ENCODE measurements around the gene NGRN.
"Not testable (repeated sequence)": the region's sequence is repeated elsewhere in the genome, so short reads cannot be mapped to it uniquely, and the experiment has no call there.

NGRN gene

GRCh38 chr15:90249203-90249863, 16.1 kb upstream of the NGRN start, which contains the start of gene TTLL13:
TSS of gene TTLL13 (plus strand) at chr15:90249556. CDS start at chr15:90250631, 1,075 bp downstream.
- Histone ChIP-seq H3K4me3 (peak within 1 kb of the TSS; percentile 42), H3K27me3 (ENCODE audit: low read depth) (no peaks in the 10 kb centered on the region), H3K9me3 (no peaks in the 10 kb centered on the region), H3K4me1 (no peaks in the 10 kb centered on the region; the same call in 1 of the 2 replicates), H3K36me3 (replicated peaks) (no peaks in the 10 kb centered on the region)
- in situ Hi-C loops (cut with MboI; ENCODE audit: low sequenced_read_pairs): no loop called here
- DNase-seq (ENCODE audit: low spot score in 2 of 2): peak; percentile 81 to 100

- DNase-seq (ENCODE audit: low spot score in 2 of 2): no peak
- H3K36me3 ChIP-seq (replicated peaks): no peaks in the 10 kb centered on the region
- in situ Hi-C loops (cut with MboI; ENCODE audit: low sequenced_read_pairs): no loop called here
- no peak overlapping the region for H3K4me3 ChIP-seq
- no peaks in the 10 kb centered on the region for H3K4me1 ChIP-seq
- H3K9me3 ChIP-seq: no peaks in the 10 kb centered on the region
- H3K27me3 ChIP-seq (ENCODE audit: low read depth): no peaks in the 10 kb centered on the region
Observed at GRCh38 chr15:90257776-90258175, 7.7 kb upstream of the NGRN start.

- no peaks in the 10 kb centered on the region for H3K9me3 ChIP-seq
- in situ Hi-C loops (cut with MboI; ENCODE audit: low sequenced_read_pairs): no loop called here
- H3K4me1 ChIP-seq: peaks cover 1% of the 10 kb centered on the region
- no peak overlapping the region for H3K4me3 ChIP-seq
- H3K27me3 ChIP-seq (ENCODE audit: low read depth): no peaks in the 10 kb centered on the region
- no peaks in the 10 kb centered on the region for H3K36me3 ChIP-seq (replicated peaks)
- DNase-seq (ENCODE audit: low spot score in 2 of 2): no peak
Observed at GRCh38 chr15:90259524-90259923, 5.9 kb upstream of the NGRN start.

GRCh38 chr15:90260731-90261130, 4.7 kb upstream of the NGRN start:
- DNase-seq (ENCODE audit: low spot score in 2 of 2); in situ Hi-C loops (cut with MboI; ENCODE audit: low sequenced_read_pairs); H3K27me3 ChIP-seq (ENCODE audit: low read depth); H3K4me1 ChIP-seq; H3K36me3 ChIP-seq (replicated peaks); H3K4me3 ChIP-seq; H3K9me3 ChIP-seq: not testable (repeated sequence)

GRCh38 chr15:90261811-90262210, 3.7 kb upstream of the NGRN start:
- H3K4me3 ChIP-seq: no peak overlapping the region
- no peaks in the 10 kb centered on the region for H3K27me3 ChIP-seq (ENCODE audit: low read depth)
- H3K9me3 ChIP-seq: no peaks in the 10 kb centered on the region
- no peak for DNase-seq (ENCODE audit: low spot score in 2 of 2)
- in situ Hi-C loops (cut with MboI; ENCODE audit: low sequenced_read_pairs): no loop called here
- 0 out of 2 replicates have a peak, but pooled peaks cover 3% of the 10 kb centered on the region for H3K36me3 ChIP-seq (replicated peaks)
- peaks cover 10% of the 10 kb centered on the region for H3K4me1 ChIP-seq

- no peaks in the 10 kb centered on the region for H3K27me3 ChIP-seq (ENCODE audit: low read depth)
- in situ Hi-C loops (cut with MboI; ENCODE audit: low sequenced_read_pairs): no loop called here
- H3K9me3 ChIP-seq: no peaks in the 10 kb centered on the region
- DNase-seq (ENCODE audit: low spot score in 2 of 2): no peak
- peaks cover 12% of the 10 kb centered on the region for H3K4me1 ChIP-seq
- H3K4me3 ChIP-seq: no peak overlapping the region
- peaks cover 7% of the 10 kb centered on the region; the same call in 1 of the 2 replicates for H3K36me3 ChIP-seq (replicated peaks)
Observed at GRCh38 chr15:90262426-90262825, 3.0 kb upstream of the NGRN start.

- no peaks in the 10 kb centered on the region for H3K27me3 ChIP-seq (ENCODE audit: low read depth)
- DNase-seq (ENCODE audit: low spot score in 2 of 2): no peak
- H3K9me3 ChIP-seq: no peaks in the 10 kb centered on the region
- peaks cover 21% of the 10 kb centered on the region for H3K4me1 ChIP-seq
- H3K4me3 ChIP-seq: peak overlapping the region; percentile 90
- H3K36me3 ChIP-seq (replicated peaks): peaks cover 14% of the 10 kb centered on the region
- in situ Hi-C loops (cut with MboI; ENCODE audit: low sequenced_read_pairs): no loop called here
Observed at GRCh38 chr15:90264671-90265070, 801 bp upstream of the NGRN start.

- DNase-seq (ENCODE audit: low spot score in 2 of 2): peak; percentile 26 to 63
- no peaks in the 10 kb centered on the region for H3K27me3 ChIP-seq (ENCODE audit: low read depth)
- peaks cover 25% of the 10 kb centered on the region for H3K36me3 ChIP-seq (replicated peaks)
- in situ Hi-C loops (cut with MboI; ENCODE audit: low sequenced_read_pairs): no loop called here
- H3K4me3 ChIP-seq: peak overlapping the region; percentile 90
- peaks cover 21% of the 10 kb centered on the region for H3K4me1 ChIP-seq
- no peaks in the 10 kb centered on the region for H3K9me3 ChIP-seq
Observed at GRCh38 chr15:90266061-90266431, 574 bp downstream of the NGRN start.

GRCh38 chr15:90266485-90266884, 1.0 kb downstream of the NGRN start:
- no peaks in the 10 kb centered on the region for H3K27me3 ChIP-seq (ENCODE audit: low read depth)
- H3K4me3 ChIP-seq: peak overlapping the region; percentile 90
- no peaks in the 10 kb centered on the region for H3K9me3 ChIP-seq
- peak in 1 of 2 experiments; percentile 39 for DNase-seq (ENCODE audit: low spot score in 2 of 2)
- in situ Hi-C loops (cut with MboI; ENCODE audit: low sequenced_read_pairs): no loop called here
- H3K4me1 ChIP-seq: peaks cover 21% of the 10 kb centered on the region
- peaks cover 30% of the 10 kb centered on the region for H3K36me3 ChIP-seq (replicated peaks)

- peaks cover 49% of the 10 kb centered on the region for H3K36me3 ChIP-seq (replicated peaks)
- in situ Hi-C loops (cut with MboI; ENCODE audit: low sequenced_read_pairs): no loop called here
- no peaks in the 10 kb centered on the region for H3K9me3 ChIP-seq
- H3K4me1 ChIP-seq: peaks cover 21% of the 10 kb centered on the region
- H3K27me3 ChIP-seq (ENCODE audit: low read depth): no peaks in the 10 kb centered on the region
- peak; percentile 67 to 94 for DNase-seq (ENCODE audit: low spot score in 2 of 2)
- peak overlapping the region; percentile 90; the same call in 1 of the 2 replicates for H3K4me3 ChIP-seq
Observed at GRCh38 chr15:90268415-90268814, 2.9 kb downstream of the NGRN start.

GRCh38 chr15:90270502-90271150, 5.2 kb downstream of the NGRN start:
- Histone ChIP-seq H3K9me3 (no peaks in the 10 kb centered on the region), H3K27me3 (ENCODE audit: low read depth) (no peaks in the 10 kb centered on the region), H3K4me1 (peaks cover 15% of the 10 kb centered on the region), H3K4me3 (no peak overlapping the region), H3K36me3 (replicated peaks) (peaks cover 50% of the 10 kb centered on the region)
- in situ Hi-C loops (cut with MboI; ENCODE audit: low sequenced_read_pairs): no loop called here
- no peak for DNase-seq (ENCODE audit: low spot score in 2 of 2)

- in situ Hi-C loops (cut with MboI; ENCODE audit: low sequenced_read_pairs): no loop called here
Observed at GRCh38 chr15:90271459-90272166, 6.1 kb downstream of the NGRN start.

GRCh38 chr15:90278467-90278866, 13.0 kb downstream of the NGRN start:
- H3K27me3 ChIP-seq (ENCODE audit: low read depth); H3K4me1 ChIP-seq; H3K36me3 ChIP-seq (replicated peaks); H3K9me3 ChIP-seq; in situ Hi-C loops (cut with MboI; ENCODE audit: low sequenced_read_pairs); H3K4me3 ChIP-seq; DNase-seq (ENCODE audit: low spot score in 2 of 2): not testable (repeated sequence)

More at GRCh38 chr15:90271459-90272166, 6.1 kb downstream of the NGRN start:
- Histone ChIP-seq H3K4me3 (no peak overlapping the region), H3K4me1 (peaks cover 14% of the 10 kb centered on the region), H3K9me3 (no peaks in the 10 kb centered on the region), H3K36me3 (replicated peaks) (peaks cover 47% of the 10 kb centered on the region), H3K27me3 (ENCODE audit: low read depth) (no peaks in the 10 kb centered on the region)
- no peak for DNase-seq (ENCODE audit: low spot score in 2 of 2)

- H3K27me3 ChIP-seq (ENCODE audit: low read depth); DNase-seq (ENCODE audit: low spot score in 2 of 2); H3K4me1 ChIP-seq; H3K9me3 ChIP-seq; H3K36me3 ChIP-seq (replicated peaks); H3K4me3 ChIP-seq; in situ Hi-C loops (cut with MboI; ENCODE audit: low sequenced_read_pairs): not testable (repeated sequence)
Observed at GRCh38 chr15:90280743-90281142, 15.3 kb downstream of the NGRN start.
